ENCODE results near the gene MCOLN2.

GRCh38 chr1:84907095-84907827 lies 89.7 kb downstream of the MCOLN2 start:
- TF ChIP-seq NR2C2 (CRISPR knock-in tag; IDR thresholded peaks at IDR 0.05) (no peak), JUN (CRISPR knock-in tag; IDR thresholded peaks at IDR 0.05) (no peak), MLX (CRISPR knock-in tag; IDR thresholded peaks at IDR 0.05) (no peak), TEAD1 (CRISPR knock-in tag; IDR thresholded peaks at IDR 0.05) (no peak), GTF2I (CRISPR knock-in tag; conservative IDR thresholded peaks at IDR 0.05) (no peak), FOXJ3 (CRISPR knock-in tag; IDR thresholded peaks at IDR 0.05; ENCODE audit: borderline replicate concordance) (no peak), ELF4 (CRISPR knock-in tag; IDR thresholded peaks at IDR 0.05; ENCODE audit: low read depth) (no peak), NFYB (CRISPR knock-in tag; conservative IDR thresholded peaks at IDR 0.05; ENCODE audit: low read depth) (no peak), SMAD4 (CRISPR knock-in tag; IDR thresholded peaks at IDR 0.05) (no peak), ZNF317 (CRISPR knock-in tag; IDR thresholded peaks at IDR 0.05; ENCODE audit: borderline replicate concordance, low read depth) (no peak), TCF7 (CRISPR knock-in tag; IDR thresholded peaks at IDR 0.05; ENCODE audit: low read depth) (no peak), ETV6 (CRISPR knock-in tag; IDR thresholded peaks at IDR 0.05) (no peak)
- TF ChIP-seq, protein P1, sequence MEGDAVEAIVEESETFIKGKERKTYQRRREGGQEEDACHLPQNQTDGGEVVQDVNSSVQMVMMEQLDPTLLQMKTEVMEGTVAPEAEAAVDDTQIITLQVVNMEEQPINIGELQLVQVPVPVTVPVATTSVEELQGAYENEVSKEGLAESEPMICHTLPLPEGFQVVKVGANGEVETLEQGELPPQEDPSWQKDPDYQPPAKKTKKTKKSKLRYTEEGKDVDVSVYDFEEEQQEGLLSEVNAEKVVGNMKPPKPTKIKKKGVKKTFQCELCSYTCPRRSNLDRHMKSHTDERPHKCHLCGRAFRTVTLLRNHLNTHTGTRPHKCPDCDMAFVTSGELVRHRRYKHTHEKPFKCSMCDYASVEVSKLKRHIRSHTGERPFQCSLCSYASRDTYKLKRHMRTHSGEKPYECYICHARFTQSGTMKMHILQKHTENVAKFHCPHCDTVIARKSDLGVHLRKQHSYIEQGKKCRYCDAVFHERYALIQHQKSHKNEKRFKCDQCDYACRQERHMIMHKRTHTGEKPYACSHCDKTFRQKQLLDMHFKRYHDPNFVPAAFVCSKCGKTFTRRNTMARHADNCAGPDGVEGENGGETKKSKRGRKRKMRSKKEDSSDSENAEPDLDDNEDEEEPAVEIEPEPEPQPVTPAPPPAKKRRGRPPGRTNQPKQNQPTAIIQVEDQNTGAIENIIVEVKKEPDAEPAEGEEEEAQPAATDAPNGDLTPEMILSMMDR (IDR thresholded peaks at IDR 0.05) = no peak
- TF ChIP-seq, protein P2, sequence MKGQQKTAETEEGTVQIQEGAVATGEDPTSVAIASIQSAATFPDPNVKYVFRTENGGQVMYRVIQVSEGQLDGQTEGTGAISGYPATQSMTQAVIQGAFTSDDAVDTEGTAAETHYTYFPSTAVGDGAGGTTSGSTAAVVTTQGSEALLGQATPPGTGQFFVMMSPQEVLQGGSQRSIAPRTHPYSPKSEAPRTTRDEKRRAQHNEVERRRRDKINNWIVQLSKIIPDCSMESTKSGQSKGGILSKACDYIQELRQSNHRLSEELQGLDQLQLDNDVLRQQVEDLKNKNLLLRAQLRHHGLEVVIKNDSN (CRISPR knock-in tag; IDR thresholded peaks at IDR 0.05) = no peak
